Measurements from ENCODE around the gene HNRNPA1. TPM values are rescaled to one million over a fixed set of nuclear protein-coding genes. Genes with fewer than 3 reads are reported as not detected.

HNRNPA1 gene
- polyA plus RNA-seq, 3 donors, result 266 to 1,181 (median 308) TPM

DNA sequence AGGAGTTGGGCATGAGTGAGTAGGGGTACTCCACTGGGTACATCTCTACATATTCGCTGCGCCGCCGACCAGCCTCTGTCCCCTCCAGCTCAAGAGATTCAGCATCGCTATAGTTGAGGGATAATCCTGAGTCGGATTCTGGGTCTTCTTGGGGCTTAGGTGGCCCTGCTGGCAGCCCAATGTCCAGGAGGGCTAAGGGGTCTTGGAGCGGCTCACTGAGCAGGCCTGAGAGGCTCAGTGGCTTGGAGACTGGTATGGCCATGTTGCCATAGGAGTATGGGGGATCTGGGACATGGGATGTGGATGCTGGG, 12.4 kb downstream of the HNRNPA1 start:
- peaks cover 91% of the 10 kb centered on the region for H3K4me1 Mint-ChIP-seq
- peaks cover 100% of the 10 kb centered on the region for H3K79me2 ChIP-seq (ENCODE audit: insufficient read depth, low read length)

DNA sequence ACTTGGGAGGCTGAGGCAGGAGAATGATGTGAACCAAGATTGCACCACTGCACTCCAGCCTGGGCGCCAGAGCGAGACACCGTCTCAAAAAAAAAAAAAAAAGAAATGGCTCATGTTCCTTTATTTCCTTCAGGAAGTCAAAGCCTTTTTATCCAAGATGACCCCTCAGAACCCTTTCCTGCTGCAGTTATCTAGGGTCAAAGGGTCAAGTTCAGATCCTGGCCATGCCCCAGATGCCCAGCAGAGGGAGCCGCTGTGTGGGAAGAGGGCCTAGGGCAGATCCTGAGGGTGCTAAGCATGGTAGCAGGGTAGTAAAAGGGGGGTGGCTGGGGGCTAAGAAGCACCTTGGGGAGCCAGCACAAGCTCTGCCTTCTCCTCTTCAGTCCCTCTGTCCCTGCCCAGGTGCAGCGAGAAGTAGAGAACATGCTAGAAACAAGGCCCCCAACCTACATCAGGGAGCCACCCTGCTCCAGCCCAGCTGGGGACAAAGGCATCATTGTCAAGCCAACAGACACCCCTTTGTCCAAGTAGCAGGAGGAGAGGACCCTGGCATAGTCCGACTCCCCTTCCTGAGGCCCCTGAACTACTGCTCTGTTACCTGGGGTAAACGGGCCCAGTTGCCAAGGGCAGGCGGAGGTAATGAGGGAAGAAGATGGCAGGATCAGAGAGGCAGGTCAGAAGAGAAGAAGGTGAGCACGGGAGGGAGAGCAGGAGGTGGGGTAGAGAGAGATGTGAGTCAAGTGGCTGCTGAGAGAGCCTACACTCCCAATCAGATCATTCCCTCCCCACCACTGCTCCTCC, 13.8 kb downstream of the HNRNPA1 start:
- Histone ChIP-seq H3K79me2 (ENCODE audit: insufficient read depth, low read length) (peaks cover 100% of the 10 kb centered on the region), H2AFZ (ENCODE audit: insufficient read depth, low read depth, low read length, poor library complexity, severe bottlenecking) (no peak overlapping the region), H3K4me3 (replicated peaks in 1 of 3; ENCODE audit: low read depth in 2 of 3, low read length in 3 of 3) (peak overlapping the region in 1 of 3 experiments; percentile 99), H3K4me2 (replicated peaks; ENCODE audit: extremely low read depth, low read length, poor library complexity, severe bottlenecking) (peak overlapping the region; percentile 99), H3K36me3 (replicated peaks in 1 of 2; ENCODE audit: control insufficient read depth in 1 of 2, insufficient read depth in 2 of 2, low read length in 2 of 2) (peaks cover 50 to 65% of the 10 kb centered on the region in 2 donors), H3K27ac (ENCODE audit: low read depth in 1 of 2, low read length in 2 of 2) (peak overlapping the region; percentile 51 to 87), H3K27me3 (ENCODE audit: control insufficient read depth in 2 of 2, insufficient read depth in 2 of 2, low read length in 2 of 2) (no peaks in the 10 kb centered on the region), H3K4me1 (ENCODE audit: control insufficient read depth in 1 of 2, insufficient read depth in 2 of 2, low read length in 2 of 2) (peaks cover 95 to 100% of the 10 kb centered on the region in 2 donors), H3K9me3 (replicated peaks in 1 of 2; ENCODE audit: control insufficient read depth in 1 of 2, insufficient read depth in 1 of 2, low read length in 2 of 2) (no peaks in the 10 kb centered on the region), H4K20me1 (ENCODE audit: insufficient read depth, low read length) (peaks cover 73% of the 10 kb centered on the region), H3K9ac (ENCODE audit: insufficient read depth, low read length, poor library complexity, severe bottlenecking) (peak overlapping the region; percentile 17)
- intact Hi-C loops (cut with micrococcal nuclease), result loop anchor here (2.0 to 5.0 kb wide), 2 partner anchors 74 to 83 kb away; no protein-coding TSS in a partner anchor
- peaks cover 0 to 2% (median 0%) of the 10 kb centered on the region in 7 donors for H3K9me3 Mint-ChIP-seq
- H3K36me3 Mint-ChIP-seq, result peaks cover 53 to 81% of the 10 kb centered on the region in 2 donors
- peaks cover 89% of the 10 kb centered on the region for H3K4me1 Mint-ChIP-seq
- no peaks in the 10 kb centered on the region for H3K27me3 Mint-ChIP-seq (ENCODE audit: low read depth in 3 of 3)
- H3K27ac Mint-ChIP-seq, result peak overlapping the region; percentile 85 to 92 (median 88)
- 40% methylated on average over 3 of the region's 9 CpGs for WGBS (ENCODE audit: insufficient coverage)
- H3K4me3 Mint-ChIP-seq, result peak overlapping the region; percentile 74 to 99
- peak; percentile 63 to 75 (median 73) for DNase-seq
- TF ChIP-seq, protein P1, sequence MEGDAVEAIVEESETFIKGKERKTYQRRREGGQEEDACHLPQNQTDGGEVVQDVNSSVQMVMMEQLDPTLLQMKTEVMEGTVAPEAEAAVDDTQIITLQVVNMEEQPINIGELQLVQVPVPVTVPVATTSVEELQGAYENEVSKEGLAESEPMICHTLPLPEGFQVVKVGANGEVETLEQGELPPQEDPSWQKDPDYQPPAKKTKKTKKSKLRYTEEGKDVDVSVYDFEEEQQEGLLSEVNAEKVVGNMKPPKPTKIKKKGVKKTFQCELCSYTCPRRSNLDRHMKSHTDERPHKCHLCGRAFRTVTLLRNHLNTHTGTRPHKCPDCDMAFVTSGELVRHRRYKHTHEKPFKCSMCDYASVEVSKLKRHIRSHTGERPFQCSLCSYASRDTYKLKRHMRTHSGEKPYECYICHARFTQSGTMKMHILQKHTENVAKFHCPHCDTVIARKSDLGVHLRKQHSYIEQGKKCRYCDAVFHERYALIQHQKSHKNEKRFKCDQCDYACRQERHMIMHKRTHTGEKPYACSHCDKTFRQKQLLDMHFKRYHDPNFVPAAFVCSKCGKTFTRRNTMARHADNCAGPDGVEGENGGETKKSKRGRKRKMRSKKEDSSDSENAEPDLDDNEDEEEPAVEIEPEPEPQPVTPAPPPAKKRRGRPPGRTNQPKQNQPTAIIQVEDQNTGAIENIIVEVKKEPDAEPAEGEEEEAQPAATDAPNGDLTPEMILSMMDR (IDR thresholded peaks at IDR 0.05), result peak; percentile 94

More for the DNA sequence above, 12.4 kb downstream of the HNRNPA1 start:
- H4K20me1 ChIP-seq (ENCODE audit: insufficient read depth, low read length), result peaks cover 88% of the 10 kb centered on the region
- peaks cover 55 to 80% of the 10 kb centered on the region in 2 donors for H3K36me3 ChIP-seq (replicated peaks in 1 of 2; ENCODE audit: control insufficient read depth in 1 of 2, insufficient read depth in 2 of 2, low read length in 2 of 2)
- Mint-ChIP-seq H3K27ac (peak overlapping the region in 6 of 7 donors; percentile 59 to 92 (median 79)), H3K27me3 (ENCODE audit: low read depth in 3 of 3) (no peaks in the 10 kb centered on the region), H3K9me3 (peaks cover 0 to 2% (median 0%) of the 10 kb centered on the region in 7 donors), H3K4me3 (no peak overlapping the region), H3K36me3 (peaks cover 61 to 90% of the 10 kb centered on the region in 2 donors)
- peak overlapping the region; percentile 99 for H3K4me2 ChIP-seq (replicated peaks; ENCODE audit: extremely low read depth, low read length, poor library complexity, severe bottlenecking)
- peaks cover 95 to 100% of the 10 kb centered on the region in 2 donors for H3K4me1 ChIP-seq (ENCODE audit: control insufficient read depth in 1 of 2, insufficient read depth in 2 of 2, low read length in 2 of 2)
- no peak for DNase-seq
- 100% methylated on average over 3 of the region's 7 CpGs for WGBS (ENCODE audit: insufficient coverage)
- no peaks in the 10 kb centered on the region for H3K27me3 ChIP-seq (ENCODE audit: control insufficient read depth in 2 of 2, insufficient read depth in 2 of 2, low read length in 2 of 2)
- TF ChIP-seq, protein P1 (IDR thresholded peaks at IDR 0.05), result no peak
- H3K27ac ChIP-seq (ENCODE audit: low read depth in 1 of 2, low read length in 2 of 2), result peak overlapping the region; percentile 31 to 58
- H3K4me3 ChIP-seq (replicated peaks in 1 of 3; ENCODE audit: low read depth in 2 of 3, low read length in 3 of 3), result peak overlapping the region in 1 of 3 experiments; percentile 99
- intact Hi-C loops (cut with micrococcal nuclease), result loop anchor here in 1 of 2 donors (5.0 kb wide), 1 partner anchor 84 kb away; no protein-coding TSS in a partner anchor
- H3K9ac ChIP-seq (ENCODE audit: insufficient read depth, low read length, poor library complexity, severe bottlenecking), result no peak overlapping the region
- no peak overlapping the region for H2AFZ ChIP-seq (ENCODE audit: insufficient read depth, low read depth, low read length, poor library complexity, severe bottlenecking)
- H3K9me3 ChIP-seq (replicated peaks in 1 of 2; ENCODE audit: control insufficient read depth in 1 of 2, insufficient read depth in 1 of 2, low read length in 2 of 2), result no peaks in the 10 kb centered on the region
